SK-N-SH treated with all-trans-retinoic acid at 6 μM for 48 hours (cell line): Measurements from ENCODE around the gene CDYL.

ENCODE experiments used
- ATAC-seq: fragments of 200-7000 bp; cut with Tn5 transposase; 3 replicates; pipeline ENCODE4 v1.9.1; 2020; ENCODE audit warnings: mild to moderate bottlenecking, moderate library complexity
- ARNTL ChIP-seq: fragments of 450-650 bp; formaldehyde crosslinking; IDR thresholded peaks from 2 replicates; pipeline ENCODE4 v1.5.0; 2020; ENCODE audit warnings: low read depth, mild to moderate bottlenecking, moderate library complexity, borderline replicate concordance
- BACH2 ChIP-seq: fragments of 250-450 bp; sonication (Bioruptor Pico); IDR thresholded peaks from 2 replicates; pipeline ENCODE4 v1.9.0; 2021; ENCODE audit warnings: mild to moderate bottlenecking, borderline replicate concordance
- CSDC2 ChIP-seq: fragments of 250-450 bp; sonication (Bioruptor Pico); IDR thresholded peaks from 2 replicates; pipeline ENCODE4 v1.5.0; 2020; ENCODE audit warnings: mild to moderate bottlenecking, moderate library complexity
- ESRRG ChIP-seq: fragments of 250-450 bp; sonication (Bioruptor Pico); IDR thresholded peaks from 2 replicates; pipeline ENCODE4 v1.6.1; 2021; ENCODE audit warnings: mild to moderate bottlenecking
- GLIS3 ChIP-seq: fragments of 250-450 bp; sonication (Bioruptor Pico); IDR thresholded peaks from 2 replicates; pipeline ENCODE4 v1.5.0; 2020; ENCODE audit warnings: mild to moderate bottlenecking, moderate library complexity
- ISL1 ChIP-seq: fragments of 250-450 bp; sonication (Bioruptor Pico); IDR thresholded peaks from 2 replicates; pipeline ENCODE4 v2.1.2; 2022; ENCODE audit warnings: mild to moderate bottlenecking, moderate library complexity
- OSR1 ChIP-seq: fragments of 250-450 bp; sonication (Bioruptor Pico); IDR thresholded peaks from 2 replicates; pipeline ENCODE4 v1.8.0; 2022; ENCODE audit warnings: moderate library complexity, mild to moderate bottlenecking, inconsistent platforms
- PPARA ChIP-seq: fragments of 250-450 bp; sonication (Bioruptor Pico); IDR thresholded peaks from 2 replicates; pipeline ENCODE4 v1.5.0; 2020; ENCODE audit warnings: mild to moderate bottlenecking, borderline replicate concordance
- RARB ChIP-seq: fragments of 250-450 bp; sonication (Bioruptor Pico); IDR thresholded peaks from 2 replicates; pipeline ENCODE4 v1.8.0; 2021; ENCODE audit warnings: mild to moderate bottlenecking, moderate library complexity
- SNAI2 ChIP-seq: fragments of 250-450 bp; sonication (Bioruptor Pico); IDR thresholded peaks from 2 replicates; pipeline ENCODE4 v1.5.0; 2020; ENCODE audit warnings: mild to moderate bottlenecking, moderate library complexity
- TCF4 ChIP-seq: fragments of 250-450 bp; sonication (Bioruptor Pico); IDR thresholded peaks from 2 replicates; pipeline ENCODE4 v1.8.0; 2021; ENCODE audit warnings: mild to moderate bottlenecking, moderate library complexity, borderline replicate concordance
- TOX ChIP-seq: fragments of 250-450 bp; sonication (Bioruptor Pico); IDR thresholded peaks from 2 replicates; pipeline ENCODE4 v1.8.0; 2021; ENCODE audit warnings: mild to moderate bottlenecking, moderate library complexity, borderline replicate concordance
- ZC3H10 ChIP-seq: fragments of 250-450 bp; sonication (Bioruptor Pico); IDR thresholded peaks from 2 replicates; pipeline ENCODE4 v1.5.1; 2021; ENCODE audit warnings: mild to moderate bottlenecking, moderate library complexity
- ZFP3 ChIP-seq: fragments of 250-450 bp; sonication (Bioruptor Pico); IDR thresholded peaks from 2 replicates; pipeline ENCODE4 v1.5.0; 2020; ENCODE audit warnings: mild to moderate bottlenecking, moderate library complexity
- ZFP30 ChIP-seq: fragments of 450-650 bp; formaldehyde crosslinking; IDR thresholded peaks from 2 replicates; pipeline ENCODE4 v1.5.0; 2022; ENCODE audit warnings: mild to moderate bottlenecking, moderate library complexity
- ZNF565 ChIP-seq: fragments of 450-650 bp; formaldehyde crosslinking; conservative IDR thresholded peaks from 2 replicates; pipeline ENCODE4 v1.5.0; 2020; ENCODE audit warnings: low read depth, mild to moderate bottlenecking, moderate library complexity
- ZNF70 ChIP-seq: fragments of 450-650 bp; formaldehyde crosslinking; IDR thresholded peaks from 2 replicates; pipeline ENCODE4 v1.5.0; 2020; ENCODE audit warnings: mild to moderate bottlenecking, moderate library complexity
- ZNF8 ChIP-seq: fragments of 450-650 bp; formaldehyde crosslinking; IDR thresholded peaks from 2 replicates; pipeline ENCODE4 v1.5.0; 2020; ENCODE audit warnings: mild to moderate bottlenecking, moderate library complexity
- TF ChIP-seq, protein P1 (sequence below): fragments of 250-450 bp; sonication (Bioruptor Pico); IDR thresholded peaks from 2 replicates; pipeline ENCODE4 v1.8.0; 2020; ENCODE audit warnings: mild to moderate bottlenecking, moderate library complexity, borderline replicate concordance
- TF ChIP-seq, protein P2 (sequence below): fragments of 250-450 bp; sonication (Bioruptor Pico); IDR thresholded peaks from 2 replicates; pipeline ENCODE4 v1.5.0; 2020; ENCODE audit warnings: mild to moderate bottlenecking, moderate library complexity
- TF ChIP-seq, protein P3 (sequence below): fragments of 250-450 bp; sonication (Bioruptor Pico); IDR thresholded peaks from 2 replicates; pipeline ENCODE4 v1.5.1; 2021; ENCODE audit warnings: mild to moderate bottlenecking, moderate library complexity

Gene CDYL

DNA sequence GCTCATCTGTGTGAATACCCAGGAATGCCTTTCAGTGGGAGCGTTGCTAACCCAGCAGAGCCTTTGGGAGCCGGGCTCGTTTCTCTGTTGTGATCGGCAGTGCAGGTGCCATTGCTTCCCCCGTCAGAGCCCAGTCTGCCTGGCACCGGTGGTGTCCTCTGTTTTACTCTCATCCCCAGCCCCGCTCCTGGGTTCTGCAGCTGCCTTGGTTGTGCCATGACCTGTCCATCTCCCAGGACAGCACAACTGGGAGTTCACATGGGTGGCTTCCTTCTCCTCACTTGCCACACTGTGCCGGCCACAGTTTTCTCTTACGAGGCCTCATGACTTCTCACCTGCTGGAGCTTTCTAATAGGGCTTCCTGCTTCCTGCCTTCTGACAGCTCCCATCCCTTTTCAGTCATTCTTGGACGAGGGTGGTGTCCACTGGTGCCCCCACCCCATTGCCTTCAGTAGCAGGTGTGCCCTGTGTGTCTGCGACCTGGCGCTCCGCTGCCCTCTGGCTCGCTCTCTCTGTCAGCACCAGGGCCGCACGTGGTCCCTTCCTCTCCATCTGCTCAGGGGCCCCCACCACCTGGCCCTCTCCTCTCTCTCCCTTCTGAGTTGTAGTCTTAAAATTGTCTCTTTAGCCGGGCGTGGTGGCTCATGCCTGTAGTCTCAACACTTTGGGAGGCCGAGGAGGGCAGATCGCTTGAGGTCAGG is 116.7 kb downstream of the CDYL start:
- TF ChIP-seq ESRRG = no peak
- no peak for TF ChIP-seq BACH2 (CRISPR knock-in tag)
- TF ChIP-seq RARB = no peak
- TF ChIP-seq GLIS3 = no peak
- TF ChIP-seq, protein P1, sequence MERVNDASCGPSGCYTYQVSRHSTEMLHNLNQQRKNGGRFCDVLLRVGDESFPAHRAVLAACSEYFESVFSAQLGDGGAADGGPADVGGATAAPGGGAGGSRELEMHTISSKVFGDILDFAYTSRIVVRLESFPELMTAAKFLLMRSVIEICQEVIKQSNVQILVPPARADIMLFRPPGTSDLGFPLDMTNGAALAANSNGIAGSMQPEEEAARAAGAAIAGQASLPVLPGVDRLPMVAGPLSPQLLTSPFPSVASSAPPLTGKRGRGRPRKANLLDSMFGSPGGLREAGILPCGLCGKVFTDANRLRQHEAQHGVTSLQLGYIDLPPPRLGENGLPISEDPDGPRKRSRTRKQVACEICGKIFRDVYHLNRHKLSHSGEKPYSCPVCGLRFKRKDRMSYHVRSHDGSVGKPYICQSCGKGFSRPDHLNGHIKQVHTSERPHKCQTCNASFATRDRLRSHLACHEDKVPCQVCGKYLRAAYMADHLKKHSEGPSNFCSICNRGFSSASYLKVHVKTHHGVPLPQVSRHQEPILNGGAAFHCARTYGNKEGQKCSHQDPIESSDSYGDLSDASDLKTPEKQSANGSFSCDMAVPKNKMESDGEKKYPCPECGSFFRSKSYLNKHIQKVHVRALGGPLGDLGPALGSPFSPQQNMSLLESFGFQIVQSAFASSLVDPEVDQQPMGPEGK (CRISPR knock-in tag) = no peak
- no peak for TF ChIP-seq TOX
- no peak for TF ChIP-seq TCF4 (CRISPR knock-in tag)
- TF ChIP-seq ZNF565 (CRISPR knock-in tag) = no peak
- no peak for TF ChIP-seq OSR1
- no peak for TF ChIP-seq PPARA
- no peak for TF ChIP-seq ISL1 (CRISPR knock-in tag)
- TF ChIP-seq ZNF70 = no peak
- TF ChIP-seq, protein P2, sequence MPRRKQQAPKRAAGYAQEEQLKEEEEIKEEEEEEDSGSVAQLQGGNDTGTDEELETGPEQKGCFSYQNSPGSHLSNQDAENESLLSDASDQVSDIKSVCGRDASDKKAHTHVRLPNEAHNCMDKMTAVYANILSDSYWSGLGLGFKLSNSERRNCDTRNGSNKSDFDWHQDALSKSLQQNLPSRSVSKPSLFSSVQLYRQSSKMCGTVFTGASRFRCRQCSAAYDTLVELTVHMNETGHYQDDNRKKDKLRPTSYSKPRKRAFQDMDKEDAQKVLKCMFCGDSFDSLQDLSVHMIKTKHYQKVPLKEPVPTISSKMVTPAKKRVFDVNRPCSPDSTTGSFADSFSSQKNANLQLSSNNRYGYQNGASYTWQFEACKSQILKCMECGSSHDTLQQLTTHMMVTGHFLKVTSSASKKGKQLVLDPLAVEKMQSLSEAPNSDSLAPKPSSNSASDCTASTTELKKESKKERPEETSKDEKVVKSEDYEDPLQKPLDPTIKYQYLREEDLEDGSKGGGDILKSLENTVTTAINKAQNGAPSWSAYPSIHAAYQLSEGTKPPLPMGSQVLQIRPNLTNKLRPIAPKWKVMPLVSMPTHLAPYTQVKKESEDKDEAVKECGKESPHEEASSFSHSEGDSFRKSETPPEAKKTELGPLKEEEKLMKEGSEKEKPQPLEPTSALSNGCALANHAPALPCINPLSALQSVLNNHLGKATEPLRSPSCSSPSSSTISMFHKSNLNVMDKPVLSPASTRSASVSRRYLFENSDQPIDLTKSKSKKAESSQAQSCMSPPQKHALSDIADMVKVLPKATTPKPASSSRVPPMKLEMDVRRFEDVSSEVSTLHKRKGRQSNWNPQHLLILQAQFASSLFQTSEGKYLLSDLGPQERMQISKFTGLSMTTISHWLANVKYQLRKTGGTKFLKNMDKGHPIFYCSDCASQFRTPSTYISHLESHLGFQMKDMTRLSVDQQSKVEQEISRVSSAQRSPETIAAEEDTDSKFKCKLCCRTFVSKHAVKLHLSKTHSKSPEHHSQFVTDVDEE = no peak
- ATAC-seq = no peak

DNA sequence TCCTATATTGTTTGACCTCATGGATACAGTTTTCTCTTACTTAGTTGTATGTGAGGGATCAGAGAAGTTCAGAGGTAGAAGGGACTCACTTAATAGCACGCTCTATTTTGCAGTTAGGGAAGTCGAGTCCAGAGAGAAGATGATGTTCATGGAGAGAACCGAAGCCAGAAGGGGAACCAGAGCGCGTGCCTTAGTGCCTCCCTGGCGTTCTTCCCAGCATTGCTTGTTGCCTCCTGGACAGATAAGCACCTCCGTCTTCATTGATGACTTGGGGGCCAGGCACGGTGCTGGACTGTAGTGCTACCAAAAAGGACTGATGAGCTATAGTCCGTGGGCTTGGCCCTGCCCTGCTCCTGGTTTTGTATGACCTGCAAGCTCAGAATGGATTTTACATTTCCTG is 117.8 kb downstream of the CDYL start:
- no peak for ATAC-seq
- TF ChIP-seq ZNF70 (no peak), BACH2 (CRISPR knock-in tag) (no peak), CSDC2 (CRISPR knock-in tag) (no peak), SNAI2 (no peak), GLIS3 (no peak)
- TF ChIP-seq, protein P3, sequence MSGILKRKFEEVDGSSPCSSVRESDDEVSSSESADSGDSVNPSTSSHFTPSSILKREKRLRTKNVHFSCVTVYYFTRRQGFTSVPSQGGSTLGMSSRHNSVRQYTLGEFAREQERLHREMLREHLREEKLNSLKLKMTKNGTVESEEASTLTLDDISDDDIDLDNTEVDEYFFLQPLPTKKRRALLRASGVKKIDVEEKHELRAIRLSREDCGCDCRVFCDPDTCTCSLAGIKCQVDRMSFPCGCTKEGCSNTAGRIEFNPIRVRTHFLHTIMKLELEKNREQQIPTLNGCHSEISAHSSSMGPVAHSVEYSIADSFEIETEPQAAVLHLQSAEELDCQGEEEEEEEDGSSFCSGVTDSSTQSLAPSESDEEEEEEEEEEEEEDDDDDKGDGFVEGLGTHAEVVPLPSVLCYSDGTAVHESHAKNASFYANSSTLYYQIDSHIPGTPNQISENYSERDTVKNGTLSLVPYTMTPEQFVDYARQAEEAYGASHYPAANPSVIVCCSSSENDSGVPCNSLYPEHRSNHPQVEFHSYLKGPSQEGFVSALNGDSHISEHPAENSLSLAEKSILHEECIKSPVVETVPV (CRISPR knock-in tag) = no peak
- TF ChIP-seq, protein P1 (CRISPR knock-in tag) = no peak

DNA sequence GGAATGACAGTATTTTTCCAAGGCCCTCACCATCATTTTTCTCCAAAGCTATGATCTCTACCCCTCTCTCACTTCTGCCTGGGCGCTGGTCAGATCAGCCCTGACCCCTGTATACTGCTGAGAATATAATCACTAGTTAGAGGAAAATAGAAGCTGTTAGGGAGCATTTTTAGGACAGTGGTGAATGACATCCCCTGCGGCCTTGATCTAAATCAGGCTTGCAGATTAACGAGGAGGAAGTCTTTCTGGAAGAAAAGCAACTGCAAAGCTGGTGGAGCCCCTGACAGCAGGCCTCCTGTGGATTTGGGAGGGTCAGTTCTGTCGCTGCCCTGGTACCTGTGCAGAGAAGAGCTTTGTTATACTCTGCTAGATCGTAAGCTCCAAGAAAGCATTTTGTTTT is 119.8 kb downstream of the CDYL start:
- no peak for ATAC-seq
- TF ChIP-seq, protein P1 (CRISPR knock-in tag) = no peak
- TF ChIP-seq CSDC2 (CRISPR knock-in tag) (no peak), ZNF70 (no peak)

DNA sequence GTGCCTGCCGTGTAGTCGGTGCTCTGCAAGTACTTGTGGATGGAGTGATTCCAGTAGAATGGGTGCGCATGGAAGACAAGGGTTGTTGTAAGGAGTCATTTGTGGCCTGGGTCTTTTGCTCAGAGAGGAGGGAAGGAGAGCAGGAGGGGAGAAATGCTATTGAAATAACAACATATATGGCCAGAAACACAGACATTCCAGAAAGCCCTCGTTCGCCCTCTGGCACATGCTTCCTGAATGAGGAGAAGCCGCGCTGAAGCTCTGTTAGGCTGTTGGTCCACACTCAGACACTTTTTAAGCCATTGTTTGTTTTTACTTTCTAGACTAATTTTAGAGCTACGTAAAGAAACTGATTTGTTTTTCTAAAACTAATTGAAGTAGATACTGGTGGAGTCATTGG is 120.2 kb downstream of the CDYL start:
- ATAC-seq = no peak
- no peak for TF ChIP-seq ZNF70
- TF ChIP-seq, protein P2 = no peak
- TF ChIP-seq RARB = no peak
- no peak for TF ChIP-seq ZNF8 (CRISPR knock-in tag)
- TF ChIP-seq ZFP30 (CRISPR knock-in tag) = no peak
- no peak for TF ChIP-seq ZFP3 (CRISPR knock-in tag)
- TF ChIP-seq, protein P1 (CRISPR knock-in tag) = no peak
- TF ChIP-seq ZNF565 (CRISPR knock-in tag) = no peak
- TF ChIP-seq OSR1 = no peak
- no peak for TF ChIP-seq ARNTL (CRISPR knock-in tag)
- TF ChIP-seq ZC3H10 (CRISPR knock-in tag) = no peak
- no peak for TF ChIP-seq ESRRG
- no peak for TF ChIP-seq GLIS3
